GM18870 (cell line): ENCODE measurements around the gene ZBTB17.

Experiments used
- ATAC-seq: cut with Tn5 transposase; IDR thresholded peaks from one replicate; pipeline ENCODE4 v1.9.1; 2021; ENCODE audit warnings: moderate library complexity; ENCODE audit not compliant: unreplicated experiment

ZBTB17 gene

DNA sequence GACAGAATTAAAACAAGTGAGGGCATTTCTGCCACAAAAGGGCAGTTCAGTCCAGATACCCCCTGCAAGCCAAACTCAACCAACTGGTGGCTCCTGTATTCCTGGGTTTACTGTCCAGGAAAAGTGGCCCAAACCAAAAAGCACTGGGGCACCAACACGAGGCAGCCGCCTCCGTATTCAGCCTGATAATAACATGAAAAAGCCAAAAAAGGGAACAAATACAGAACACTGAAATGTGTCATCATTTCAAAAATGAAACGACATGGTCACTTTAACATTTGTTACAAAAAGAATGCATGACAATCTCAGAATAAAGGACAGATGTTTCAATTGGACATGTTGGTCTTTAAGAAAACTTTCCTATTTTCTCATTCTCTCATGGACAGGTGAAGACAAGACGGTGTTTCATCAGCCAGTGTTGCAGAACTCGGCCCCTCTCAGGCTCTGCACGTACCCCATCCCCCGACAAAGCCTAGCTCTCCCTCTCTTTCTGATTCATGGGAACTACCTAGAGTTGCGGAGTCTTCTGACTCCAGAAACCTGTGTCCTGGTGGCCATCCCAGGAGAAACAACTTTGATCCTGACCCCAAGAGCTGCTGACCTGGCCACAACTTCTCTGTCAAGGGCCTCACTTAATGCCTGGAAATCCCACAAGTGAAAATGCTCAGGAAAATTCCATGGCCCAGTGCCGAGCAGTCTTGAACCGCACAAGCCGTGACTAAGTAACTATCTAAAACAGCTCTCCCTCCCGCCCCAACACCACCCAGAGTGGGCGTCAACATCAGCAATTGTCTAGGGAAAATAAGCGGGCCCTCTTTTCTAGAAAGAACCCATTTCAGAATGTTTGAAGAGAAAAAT, 27.1 kb downstream of the ZBTB17 start:
- ATAC-seq, result no peak

DNA sequence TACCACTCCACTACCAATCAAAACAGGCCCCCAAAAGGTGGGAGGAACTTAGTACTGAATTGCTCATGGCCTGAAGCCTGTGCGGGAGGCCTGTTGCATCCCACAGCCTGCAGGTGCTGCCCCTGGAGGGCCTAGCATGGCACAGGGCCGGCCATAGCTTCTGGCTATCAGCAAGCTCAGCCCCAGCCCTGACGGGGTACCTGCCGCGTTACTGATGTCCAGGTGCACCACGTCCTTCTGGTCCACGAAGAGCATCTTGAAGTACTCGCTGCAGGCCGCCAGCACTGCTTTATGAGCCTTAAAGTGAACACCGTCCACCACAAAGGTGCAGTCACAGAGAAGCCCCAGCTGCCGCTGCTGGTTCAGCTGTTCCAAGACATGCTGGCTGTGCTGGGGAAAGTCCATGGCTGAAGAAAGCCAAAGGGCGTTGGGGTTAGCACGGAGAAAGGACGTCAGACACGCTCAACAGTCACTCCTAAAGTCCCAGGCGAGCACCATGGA, 27.8 kb downstream of the ZBTB17 start:
- no peak for ATAC-seq

DNA sequence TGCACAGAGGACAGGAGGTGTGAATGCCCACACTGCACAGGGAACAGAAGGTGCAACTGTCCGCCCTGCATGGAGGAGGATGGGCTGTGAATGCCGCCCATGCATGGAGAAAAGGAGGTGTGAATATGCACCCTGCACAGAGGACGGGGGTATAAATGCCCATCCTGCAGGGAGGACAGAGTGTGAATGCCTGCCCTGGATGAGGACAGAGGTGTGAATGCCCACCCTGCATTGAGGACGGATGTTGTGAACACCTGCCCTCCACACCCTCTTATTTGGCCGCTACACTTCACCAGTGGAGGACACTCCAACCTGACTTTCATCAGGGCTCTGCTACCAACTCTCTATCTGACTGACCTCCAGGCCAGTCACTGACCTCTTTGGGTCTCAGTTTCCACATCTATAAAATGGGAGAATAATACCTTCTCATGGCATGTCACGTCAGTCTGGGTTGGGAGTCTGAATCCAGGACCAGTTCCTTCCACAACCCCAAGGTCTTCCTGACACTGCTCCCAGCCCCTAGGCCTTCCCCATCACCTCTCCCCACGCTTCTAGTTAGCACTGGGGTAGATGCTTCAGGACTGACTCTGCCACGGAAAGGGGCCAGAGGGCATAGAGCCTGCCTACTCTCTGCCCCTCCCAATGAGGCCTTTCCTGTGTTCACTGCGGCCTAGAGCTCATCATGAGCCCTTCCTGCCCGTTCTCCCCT, 28.4 kb downstream of the ZBTB17 start:
- ATAC-seq, result no peak

DNA sequence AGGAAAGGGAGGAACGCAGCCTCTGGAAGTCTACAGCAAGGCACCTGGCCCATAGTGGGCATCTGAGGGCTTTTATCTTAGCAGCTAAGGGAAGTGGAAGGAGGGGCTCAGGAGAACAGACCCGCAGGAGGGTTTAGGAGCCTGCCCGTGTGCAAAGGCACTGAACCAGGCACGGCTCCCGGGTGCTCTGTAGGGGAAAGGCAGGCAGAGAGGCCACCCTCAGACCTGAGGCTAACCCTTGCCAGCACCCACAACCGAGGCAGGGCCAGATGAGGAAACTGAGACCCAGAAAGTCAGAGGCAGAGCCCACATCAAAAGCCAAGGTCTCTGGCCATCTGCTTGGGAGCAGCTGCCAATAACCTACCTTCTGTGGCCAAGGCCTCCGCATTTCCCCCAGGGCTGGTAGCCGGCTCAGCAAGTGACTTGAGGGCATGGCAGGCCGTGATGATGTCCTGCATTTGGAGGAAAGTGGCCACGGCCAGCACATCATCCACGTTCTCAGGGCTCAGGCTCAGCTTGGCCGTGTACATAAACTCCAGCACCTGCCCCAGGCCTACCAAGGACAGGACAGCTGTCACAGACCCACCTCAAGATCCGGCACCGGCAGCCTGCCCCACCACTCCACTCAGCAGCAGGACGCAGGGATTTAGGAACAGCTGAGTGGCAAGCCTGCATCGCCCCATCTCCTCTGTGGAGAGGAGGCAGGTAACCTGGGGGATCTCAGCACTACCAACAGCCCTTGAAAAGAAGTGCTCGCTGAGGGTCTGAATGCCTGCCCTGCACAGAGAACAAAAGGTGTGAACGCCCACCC, 29.1 kb downstream of the ZBTB17 start:
- no peak for ATAC-seq

DNA sequence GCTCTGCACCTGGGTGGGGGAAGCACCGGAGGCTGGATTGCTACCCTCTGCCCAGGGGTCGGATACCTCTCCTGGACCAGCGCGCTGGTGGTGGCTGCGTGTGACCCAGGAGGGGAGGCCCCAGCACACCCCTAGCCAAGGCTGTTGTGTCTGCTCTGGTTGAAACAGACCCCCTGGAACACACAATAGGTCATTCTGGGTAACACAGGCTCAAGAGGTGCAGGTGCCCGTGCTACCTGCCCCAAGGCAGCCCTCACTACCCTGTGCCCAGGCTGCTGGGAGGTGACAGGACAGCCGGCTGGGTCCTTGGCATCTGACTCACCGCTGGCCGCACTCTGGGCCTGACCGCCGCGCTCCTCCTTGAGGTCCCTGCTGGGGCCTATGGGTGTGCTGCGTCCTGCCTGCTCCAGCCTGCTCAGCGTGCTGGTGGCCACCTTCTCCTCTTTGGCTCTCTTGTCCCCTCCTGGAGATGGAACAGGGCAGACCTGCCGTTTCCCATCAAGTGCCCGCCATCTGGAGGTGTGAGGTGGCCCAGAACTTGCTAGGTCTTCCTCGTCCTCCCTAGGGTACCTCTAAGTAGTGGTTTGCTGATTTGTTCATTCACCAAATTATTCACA, 30.0 kb downstream of the ZBTB17 start:
- no peak for ATAC-seq

DNA sequence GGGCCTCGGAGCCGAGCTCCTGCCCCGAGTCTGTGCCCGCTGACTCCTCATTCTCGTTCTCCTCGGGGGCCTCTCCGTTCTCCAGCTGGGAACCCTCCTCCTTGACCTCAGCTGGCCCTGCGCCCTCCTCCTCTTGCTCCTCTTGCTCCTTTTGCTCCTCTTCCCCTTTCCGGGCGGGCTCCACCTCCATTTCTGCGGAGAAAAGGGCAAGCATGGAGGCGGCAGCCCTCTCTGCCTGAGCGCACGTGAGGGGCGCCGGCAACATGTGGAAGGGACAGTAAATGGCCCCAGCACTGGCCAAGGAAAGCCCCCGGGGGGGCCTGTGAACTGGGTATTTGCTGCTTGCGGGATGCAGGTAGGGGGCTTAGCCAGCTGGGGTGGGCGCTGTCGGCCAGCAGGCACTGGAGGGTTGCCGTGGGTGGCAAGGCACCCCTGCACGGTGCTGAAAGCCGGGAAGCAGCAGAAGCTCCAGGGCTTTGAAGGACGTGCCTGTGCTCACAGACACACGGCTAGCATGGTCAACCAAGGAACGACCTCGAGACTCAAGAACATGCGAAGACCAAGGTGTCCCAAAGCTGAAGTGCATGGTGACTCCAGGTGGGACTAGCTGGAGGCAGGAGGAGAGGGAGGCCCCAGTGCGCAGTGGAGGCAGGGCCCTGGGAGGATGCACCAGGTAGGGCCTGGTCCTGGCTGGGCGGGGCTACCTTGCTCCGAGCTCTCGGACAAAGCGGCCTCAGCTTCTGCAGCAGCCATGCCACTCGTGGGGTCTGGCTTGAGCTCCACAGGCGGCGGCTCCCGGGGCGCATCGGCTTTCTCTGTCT, 30.7 kb downstream of the ZBTB17 start:
- ATAC-seq, result no peak

DNA sequence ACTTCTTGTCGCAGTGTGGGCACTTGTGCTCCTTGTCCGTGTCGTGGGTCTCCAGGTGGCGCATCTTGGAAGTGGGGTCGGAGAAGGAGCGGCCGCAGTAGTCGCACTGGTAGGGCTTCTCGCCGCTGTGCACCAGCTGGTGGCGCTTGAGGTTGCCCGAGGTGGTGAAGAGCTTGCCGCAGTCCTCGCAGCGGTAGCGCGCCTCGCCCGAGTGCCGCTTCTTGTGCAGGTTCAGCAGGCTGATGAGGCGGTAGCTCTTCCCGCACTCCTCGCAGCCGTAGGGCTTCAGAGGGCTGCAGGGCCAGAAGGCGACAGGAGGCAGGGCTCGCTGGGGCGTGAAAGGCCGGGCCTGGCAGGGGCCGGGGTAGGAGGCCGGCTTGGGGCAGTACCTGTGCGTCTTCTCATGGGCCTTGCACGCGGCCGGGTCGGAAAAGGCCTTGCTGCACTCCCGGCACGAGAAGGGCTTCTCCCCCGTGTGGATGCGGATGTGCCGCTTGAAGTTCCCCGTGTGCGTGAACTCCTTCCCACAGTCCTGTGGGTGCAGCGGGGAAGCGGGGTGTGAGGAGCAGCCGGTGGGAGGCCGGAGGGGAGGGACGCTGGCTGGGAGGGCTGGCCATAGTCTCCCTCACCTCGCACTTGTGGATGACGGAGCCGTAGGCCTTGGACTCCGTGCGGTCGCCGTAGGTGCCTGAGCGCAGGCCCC, 31.4 kb downstream of the ZBTB17 start:
- no peak for ATAC-seq

DNA sequence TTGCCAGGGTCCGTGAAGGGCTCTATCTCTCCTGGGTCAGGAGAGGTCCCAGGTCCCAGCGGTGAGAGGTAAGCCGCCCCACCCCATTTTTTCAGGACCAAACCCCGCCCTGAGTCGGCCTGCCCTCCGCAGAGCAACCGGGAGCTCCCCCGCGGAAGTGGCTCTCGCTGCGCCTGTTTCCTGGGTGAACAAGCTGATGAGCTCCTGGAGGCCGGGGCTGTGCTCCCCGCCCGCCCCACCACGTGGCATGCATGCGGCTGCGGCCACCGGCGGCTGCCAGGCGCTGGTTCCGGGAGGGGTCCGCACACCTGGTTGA, 32.0 kb downstream of the ZBTB17 start:
- ATAC-seq, result no peak

DNA sequence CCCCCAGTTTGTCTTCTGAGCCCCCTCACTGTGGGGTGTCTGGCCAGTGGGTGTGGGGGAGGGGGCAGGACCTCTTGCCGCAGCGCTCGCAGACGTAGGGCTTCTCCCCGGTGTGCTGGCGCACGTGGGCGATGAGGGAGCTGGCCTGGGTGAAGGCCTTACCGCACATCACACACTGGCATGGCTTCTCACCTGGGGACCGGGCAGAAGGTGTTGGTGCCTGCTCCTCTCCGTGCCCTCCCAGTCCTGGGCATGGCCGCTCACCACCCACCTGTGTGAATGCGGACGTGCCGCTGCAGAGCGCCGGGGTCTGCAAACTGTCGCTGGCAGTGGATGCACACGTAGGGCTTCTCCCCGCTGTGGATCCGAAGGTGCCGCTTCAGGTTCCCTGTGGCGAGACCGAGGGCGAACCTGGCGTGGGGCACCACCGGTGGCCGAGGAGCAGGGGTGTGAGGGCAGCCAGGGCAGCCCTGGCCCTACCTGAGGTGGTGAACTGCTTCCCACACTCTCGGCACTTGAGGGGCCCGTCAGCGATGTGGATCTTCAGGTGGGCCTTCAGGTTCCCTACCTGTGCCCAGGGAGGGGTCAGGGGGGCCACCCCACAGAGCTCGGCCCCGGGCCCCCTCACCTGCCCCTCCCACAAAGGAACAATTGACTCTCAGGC, 32.4 kb downstream of the ZBTB17 start:
- no peak for ATAC-seq

DNA sequence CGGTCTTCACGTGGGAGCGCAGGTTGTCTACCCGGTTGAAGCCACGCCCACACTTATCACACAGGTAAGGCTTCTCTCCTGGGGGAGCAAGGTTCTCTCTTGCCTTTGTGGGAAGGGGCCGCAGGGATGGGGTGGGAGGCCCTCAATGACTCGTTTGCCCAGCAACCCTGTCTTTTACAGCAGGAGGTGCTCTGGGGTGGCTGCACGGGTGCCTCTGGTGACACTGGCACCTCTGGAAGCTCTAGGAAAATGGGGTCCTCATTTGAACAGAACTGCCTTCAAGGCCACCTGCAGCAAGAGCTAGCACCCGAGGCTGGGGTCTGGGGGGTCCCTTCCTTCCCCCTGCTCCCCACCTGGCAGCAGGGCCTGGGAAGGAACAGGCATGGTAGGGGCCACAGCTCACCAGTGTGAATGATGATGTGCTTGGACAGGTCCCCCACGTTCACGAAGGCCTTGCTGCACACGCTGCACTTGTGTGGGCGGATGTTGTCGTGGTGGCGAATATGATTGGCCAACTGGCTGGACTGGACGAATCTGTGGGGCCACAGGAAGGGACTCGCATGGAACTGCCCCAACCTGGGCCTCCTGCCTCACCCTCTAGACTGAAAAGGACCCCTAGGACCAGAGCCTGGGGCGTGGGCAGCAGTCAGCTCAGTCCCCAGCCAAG, 33.1 kb downstream of the ZBTB17 start:
- ATAC-seq, result no peak

DNA sequence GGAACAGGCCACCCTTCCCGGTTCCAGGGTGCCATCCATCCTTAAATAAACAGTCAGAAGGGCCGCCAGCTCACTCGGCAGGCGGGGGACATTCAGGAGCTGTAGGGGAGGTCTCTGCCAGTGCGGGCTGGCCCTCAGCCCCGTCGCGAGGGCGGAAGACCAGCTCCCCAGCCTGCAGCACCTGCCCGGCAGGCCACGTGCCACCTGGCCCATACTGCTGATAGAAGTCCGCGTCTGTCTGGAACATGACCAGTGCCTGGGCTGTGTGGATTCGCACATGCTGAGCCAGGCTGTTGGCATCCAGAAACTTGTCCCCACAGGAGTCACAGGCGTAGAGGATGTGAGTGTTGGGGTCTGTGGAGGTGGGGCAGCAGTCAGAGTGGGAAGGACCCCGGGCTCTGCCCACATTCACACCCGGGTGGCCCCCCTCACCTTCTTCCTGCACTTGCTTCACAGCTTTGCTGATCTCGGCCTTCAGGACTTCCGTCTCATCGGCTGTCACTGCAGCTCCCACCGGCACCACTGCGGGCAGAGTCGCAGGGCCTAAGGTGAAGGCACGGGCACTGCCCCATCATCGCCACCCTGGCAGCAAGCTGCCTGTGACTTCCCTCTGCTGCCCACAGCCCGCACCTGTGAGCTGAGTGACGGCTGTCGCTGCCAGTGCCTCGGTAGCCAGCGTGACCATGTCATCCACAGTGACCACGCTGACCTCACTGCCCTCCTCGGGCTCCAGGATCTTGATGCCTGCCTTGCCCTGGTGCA, 33.8 kb downstream of the ZBTB17 start:
- ATAC-seq, result no peak

DNA sequence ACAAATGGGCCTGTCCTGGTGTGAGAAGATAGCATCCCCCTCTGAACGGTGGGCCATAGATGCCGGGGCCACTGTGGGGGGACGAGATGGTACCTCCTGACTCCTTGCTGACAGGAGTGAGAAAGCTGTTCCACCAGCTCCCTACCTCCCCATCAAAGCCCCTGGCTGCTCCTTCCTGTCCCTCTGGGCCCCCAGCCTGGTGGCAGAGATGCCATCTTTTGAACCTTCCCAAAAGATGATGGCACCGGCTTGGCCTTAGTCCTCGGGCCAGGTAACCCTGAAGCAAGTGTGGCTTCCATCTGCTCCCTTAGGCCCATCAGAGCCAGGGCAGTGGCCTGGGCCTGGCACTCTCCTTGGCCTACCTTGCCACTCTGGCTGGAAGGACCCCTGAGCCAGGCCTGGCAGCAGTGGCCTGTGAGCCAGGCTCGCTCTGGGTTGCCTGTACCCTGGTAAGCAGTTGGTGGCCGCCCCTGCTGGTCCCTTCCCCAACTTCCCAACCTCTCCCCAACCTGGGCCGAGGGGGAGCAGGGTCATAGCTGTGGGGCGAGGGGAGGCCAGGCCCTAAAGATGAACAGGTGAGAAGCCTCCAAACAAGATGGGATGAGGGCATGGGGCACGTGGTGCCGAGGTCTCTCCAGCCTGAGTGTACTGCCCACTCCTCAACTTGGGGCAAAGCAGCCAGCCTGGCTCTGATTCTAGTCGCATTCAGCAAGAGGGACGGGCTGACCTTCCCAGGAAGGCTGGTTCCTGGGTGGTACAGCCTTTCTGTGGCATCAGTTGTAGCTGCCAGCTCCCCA, 34.7 kb downstream of the ZBTB17 start:
- no peak for ATAC-seq

DNA sequence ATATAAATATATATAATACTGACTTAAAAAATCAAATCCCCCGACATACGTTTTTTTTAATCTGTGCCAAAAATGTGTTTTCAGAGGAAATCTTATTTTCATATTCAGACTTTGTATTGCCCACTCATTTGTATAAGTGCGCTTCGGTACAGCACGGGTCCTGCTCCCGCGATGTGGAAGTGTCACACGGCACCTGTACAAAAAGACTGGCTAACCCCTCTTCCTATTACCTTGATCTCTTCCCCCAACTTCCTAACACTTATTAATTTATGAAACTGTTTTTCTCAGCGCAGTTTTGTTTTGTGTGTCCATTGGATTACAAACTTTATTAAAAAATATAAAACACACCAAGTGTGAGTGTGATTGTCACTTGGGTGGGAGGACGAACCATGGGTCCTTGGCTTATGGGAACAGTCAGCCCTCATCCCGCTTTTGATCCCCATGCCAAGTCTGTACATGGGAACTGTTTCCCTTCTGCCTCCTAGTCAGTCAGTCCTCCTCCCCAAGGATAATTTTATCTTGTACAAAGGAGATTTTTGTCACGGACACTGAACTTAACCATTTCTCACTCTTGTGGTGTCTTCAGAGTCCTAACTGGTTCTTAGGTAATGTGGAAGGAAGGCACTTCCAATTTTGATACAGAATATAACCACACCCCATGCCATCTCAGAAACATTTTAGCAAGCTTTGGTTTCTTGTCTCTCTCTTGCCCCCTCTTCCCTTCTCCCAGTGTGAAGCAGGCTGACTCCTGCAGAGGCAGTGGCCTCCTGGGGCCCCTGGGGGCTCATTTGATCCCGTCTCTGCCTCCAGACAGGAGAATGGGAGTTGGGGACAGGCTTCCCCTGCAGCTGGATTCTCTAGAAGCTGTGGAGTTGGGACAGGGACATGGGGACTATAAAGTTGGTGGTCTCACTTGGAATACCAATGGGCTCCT, 35.5 kb downstream of the ZBTB17 start:
- no peak for ATAC-seq

DNA sequence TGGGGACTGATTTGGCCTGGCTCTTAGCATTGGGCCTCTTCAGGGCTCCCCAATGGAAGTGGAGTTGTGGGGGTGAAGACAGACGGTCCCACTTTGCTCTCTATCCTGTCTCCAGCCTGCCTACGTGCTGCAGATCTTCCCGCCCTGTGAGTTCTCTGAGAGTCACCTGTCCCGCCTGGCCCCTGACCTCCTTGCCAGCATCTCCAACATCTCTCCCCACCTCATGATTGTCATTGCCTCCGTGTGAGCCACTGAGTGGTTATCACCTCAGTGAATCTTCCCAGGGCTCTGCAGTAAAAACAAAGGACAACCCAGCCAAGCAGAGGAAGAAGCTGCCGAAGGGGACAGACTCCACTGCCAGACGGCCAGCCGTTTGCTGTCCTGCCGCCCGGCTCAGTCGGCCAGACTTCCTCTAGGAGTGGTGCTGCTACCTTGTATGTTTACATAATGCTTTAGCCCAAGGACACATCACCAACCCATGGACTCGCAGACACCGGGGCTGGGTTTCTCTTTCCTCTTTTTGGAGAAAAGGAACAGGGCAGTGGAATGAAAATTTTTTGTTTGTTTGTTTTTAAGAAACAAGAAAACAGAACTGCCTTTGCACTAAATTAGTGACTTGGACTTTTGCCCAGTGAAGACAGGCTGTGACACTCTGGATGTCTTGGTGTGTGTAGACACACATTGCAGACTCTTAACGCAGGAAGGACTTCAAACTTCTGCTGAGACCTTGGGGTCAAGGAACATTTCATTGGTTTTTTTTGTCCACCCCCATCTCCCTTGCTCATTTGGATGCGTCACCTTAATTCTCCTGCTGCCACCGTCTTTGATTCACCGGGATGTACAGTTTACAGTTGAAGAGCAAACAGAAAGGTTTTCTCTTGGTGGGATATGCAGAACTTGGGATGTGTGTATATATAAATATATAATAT, 36.5 kb downstream of the ZBTB17 start:
- ATAC-seq, result no peak

DNA sequence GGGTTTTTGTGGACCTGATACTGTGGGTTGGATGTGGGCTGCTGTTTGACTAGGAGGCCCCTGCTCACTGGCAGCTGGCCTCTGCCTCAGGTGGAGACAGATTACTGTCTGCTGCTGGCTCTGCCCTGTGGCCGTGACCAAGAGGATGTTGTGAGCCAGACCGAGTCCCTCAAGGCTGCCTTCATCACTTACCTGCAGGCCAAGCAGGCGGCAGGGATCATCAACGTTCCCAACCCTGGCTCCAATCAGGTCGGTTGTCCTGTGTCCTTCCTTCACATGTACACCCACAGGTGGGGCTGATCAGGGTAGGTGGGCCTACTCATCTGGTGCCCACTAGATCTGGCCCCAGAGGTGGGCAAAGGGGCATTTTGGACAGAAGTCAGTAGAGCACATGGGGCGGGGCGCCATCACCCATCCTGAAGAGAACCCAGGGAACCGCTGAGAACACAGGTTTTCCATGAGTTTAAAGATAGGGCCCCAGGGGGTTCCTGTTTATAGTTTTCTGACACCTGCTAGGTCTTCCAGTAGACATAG, 37.2 kb downstream of the ZBTB17 start:
- no peak for ATAC-seq
